Small intestine (tissue), 7 donors: ENCODE data around the gene RXFP4. TPM values are rescaled to one million over a fixed set of nuclear protein-coding genes. Genes with fewer than 3 reads are reported as not detected.
A peak's percentile ranks its signal among the peaks of the same experiment; 100 is the strongest.

Experiments
- DNase-seq, 2 donors: peaks; one replicate each; pipeline versions ENCODE4 v3.0.0 to v3.0.0-alpha.2; 2013
- FAIRE-seq: peaks from 2 replicates; lab custom pipeline; 2012; peaks lifted over from hg19 to GRCh38; lab: Jason Lieb, UNC
- H3K27ac ChIP-seq, 3 donors: one replicate each; pipeline ENCODE4 v1.5.1; 2013; ENCODE audit warnings: low read length in 2 of 3, mild to moderate bottlenecking in 2 of 3, control low read depth in 1 of 3, inconsistent platforms in 1 of 3, low read depth in 1 of 3, moderate library complexity in 1 of 3
- H3K27me3 ChIP-seq, 3 donors: one replicate each; pipeline ENCODE4 v1.6.1; 2013; ENCODE audit warnings: low read length in 3 of 3, inconsistent platforms in 1 of 3; ENCODE audit not compliant: control insufficient read depth in 3 of 3, insufficient read depth in 3 of 3
- H3K36me3 ChIP-seq, 3 donors: one replicate each; pipeline ENCODE4 v1.6.1; 2013; ENCODE audit warnings: low read length in 3 of 3, inconsistent platforms in 1 of 3, low read depth in 1 of 3, mild to moderate bottlenecking in 1 of 3, moderate library complexity in 1 of 3; ENCODE audit not compliant: control insufficient read depth in 3 of 3, insufficient read depth in 2 of 3
- H3K4me1 ChIP-seq, 3 donors: one replicate each; pipeline ENCODE4 v1.6.1; 2013; ENCODE audit warnings: low read length in 2 of 3, inconsistent platforms in 1 of 3, low read depth in 1 of 3, mild to moderate bottlenecking in 1 of 3, moderate library complexity in 1 of 3; ENCODE audit not compliant: control insufficient read depth in 3 of 3, insufficient read depth in 2 of 3
- H3K4me3 ChIP-seq, 3 donors: one replicate each; pipeline ENCODE4 v1.5.1; 2013; ENCODE audit warnings: low read length in 3 of 3, control low read depth in 1 of 3, inconsistent platforms in 1 of 3, low read depth in 1 of 3, mild to moderate bottlenecking in 1 of 3, moderate library complexity in 1 of 3
- H3K9me3 ChIP-seq, 2 donors: one replicate each; pipeline ENCODE4 v1.6.1; 2013; ENCODE audit warnings: low read depth in 1 of 2, low read length in 1 of 2; ENCODE audit not compliant: control insufficient read depth in 2 of 2, insufficient read depth in 1 of 2
- WGBS, 3 donors: extraction: QIAGEN DNeasy Blood & Tissue Kit; methylation state at CpG; one replicate each; pipeline ENCODE4 v1.1.7; 2013; 5-methylcytosine and 5-hydroxymethylcytosine counted together
- polyA plus RNA-seq, 4 donors: library from polyadenylated mRNA; stranded (reverse) in 3 of 4; unstranded in 1 of 4; fragments of 200-250 nt in 3 of 4; fragments of 120-200 nt in 1 of 4; gene quantifications; one replicate each; pipeline versions ENCODE4 v1.2.1 to v1.2.3, GENCODE V29; 2013
- donor health status: healthy with polysubstance abuse.
- donor health status: control.
- donor health status: control.
- donor health status: Bipolar disorder and iron deficiency.
- donor health status: healthy.

Gene RXFP4
- polyA plus RNA-seq, 4 donors = 0.82 to 1.5 (median 1.3) TPM; not detected in 1

GRCh38 chr1:155967341-155968050 is 26.1 kb downstream of the RXFP4 start:
- Histone ChIP-seq H3K36me3 (peaks cover 15 to 93% (median 30%) of the 10 kb centered on the region in 3 donors), H3K9me3 (no peaks in the 10 kb centered on the region), H3K4me3 (no peak overlapping the region), H3K4me1 (peaks cover 3 to 30% (median 16%) of the 10 kb centered on the region in 3 donors), H3K27ac (peak overlapping the region in 2 of 3 donors; percentile 45 to 87), H3K27me3 (no peaks in the 10 kb centered on the region)
- WGBS, 3 donors = 42 to 77% (median 75%) methylated on average over 13 of the region's 13 CpGs
- DNase-seq = no peak
- no peak for FAIRE-seq

- no peak for DNase-seq
- peaks cover 15 to 91% (median 24%) of the 10 kb centered on the region in 3 donors for H3K36me3 ChIP-seq
- peak overlapping the region in 2 of 3 donors; percentile 45 to 87 for H3K27ac ChIP-seq
Observed at GRCh38 chr1:155968051-155968400, 26.6 kb downstream of the RXFP4 start.

GRCh38 chr1:155968670-155969069 is 27.2 kb downstream of the RXFP4 start:
- FAIRE-seq (no peak), DNase-seq (no peak)
- H3K4me1 ChIP-seq = peaks cover 3 to 30% (median 12%) of the 10 kb centered on the region in 3 donors
- no peak overlapping the region for H3K4me3 ChIP-seq
- no peaks in the 10 kb centered on the region for H3K27me3 ChIP-seq
- peak overlapping the region in 2 of 3 donors; percentile 8 to 64 for H3K27ac ChIP-seq
- H3K36me3 ChIP-seq = peaks cover 15 to 85% (median 24%) of the 10 kb centered on the region in 3 donors
- no peaks in the 10 kb centered on the region for H3K9me3 ChIP-seq
- 55 to 77% (median 73%) methylated on average over 3 of the region's 3 CpGs for WGBS, 3 donors

More at GRCh38 chr1:155968051-155968400, 26.6 kb downstream of the RXFP4 start:
- H3K4me3 ChIP-seq = no peak overlapping the region
- H3K9me3 ChIP-seq = no peaks in the 10 kb centered on the region
- H3K4me1 ChIP-seq = peaks cover 3 to 30% (median 12%) of the 10 kb centered on the region in 3 donors
- no peak for FAIRE-seq
- 69 to 95% (median 86%) methylated on average over 7 of the region's 7 CpGs for WGBS, 3 donors
- no peaks in the 10 kb centered on the region for H3K27me3 ChIP-seq

- peak overlapping the region in 2 of 3 donors; percentile 8 to 47 for H3K27ac ChIP-seq
- FAIRE-seq (no peak), DNase-seq (no peak)
- H3K27me3 ChIP-seq = no peaks in the 10 kb centered on the region
- WGBS, 3 donors = 83 to 97% (median 94%) methylated on average over 8 to 9 of the region's 9 CpGs
- no peaks in the 10 kb centered on the region for H3K9me3 ChIP-seq
- H3K4me3 ChIP-seq = no peak overlapping the region
- H3K4me1 ChIP-seq = peaks cover 3 to 35% (median 12%) of the 10 kb centered on the region in 3 donors
- peaks cover 15 to 85% (median 21%) of the 10 kb centered on the region in 3 donors for H3K36me3 ChIP-seq
Observed at GRCh38 chr1:155969377-155969791, 27.9 kb downstream of the RXFP4 start.

GRCh38 chr1:155970531-155971167 is 29.2 kb downstream of the RXFP4 start:
- H3K4me1 ChIP-seq = peaks cover 3 to 47% (median 18%) of the 10 kb centered on the region in 3 donors

GRCh38 chr1:155971910-155972809 is 30.7 kb downstream of the RXFP4 start:
- FAIRE-seq (no peak), DNase-seq (no peak)
- Histone ChIP-seq H3K36me3 (peaks cover 4 to 69% (median 9%) of the 10 kb centered on the region in 3 donors), H3K27ac (no peak overlapping the region), H3K27me3 (no peaks in the 10 kb centered on the region), H3K4me3 (no peak overlapping the region), H3K4me1 (peaks cover 3 to 51% (median 24%) of the 10 kb centered on the region in 3 donors), H3K9me3 (no peaks in the 10 kb centered on the region)
- WGBS, 3 donors = 80 to 90% (median 81%) methylated on average over 9 of the region's 9 CpGs

More at GRCh38 chr1:155970531-155971167, 29.2 kb downstream of the RXFP4 start:
- no peak for FAIRE-seq
- Histone ChIP-seq H3K27ac (peak overlapping the region; percentile 23 to 72 (median 28)), H3K36me3 (peaks cover 13 to 83% (median 15%) of the 10 kb centered on the region in 3 donors), H3K27me3 (no peaks in the 10 kb centered on the region), H3K4me3 (no peak overlapping the region), H3K9me3 (no peaks in the 10 kb centered on the region)
- DNase-seq = no peak
- 35 to 65% (median 62%) methylated on average over 11 of the region's 11 CpGs for WGBS, 3 donors

- DNase-seq = no peak
- Histone ChIP-seq H3K9me3 (no peaks in the 10 kb centered on the region), H3K27me3 (no peaks in the 10 kb centered on the region), H3K27ac (no peak overlapping the region), H3K36me3 (peaks cover 0 to 54% (median 3%) of the 10 kb centered on the region in 3 donors), H3K4me3 (no peak overlapping the region), H3K4me1 (peaks cover 3 to 42% (median 19%) of the 10 kb centered on the region in 3 donors)
- 71 to 90% (median 85%) methylated on average over 3 of the region's 3 CpGs for WGBS, 3 donors
- no peak for FAIRE-seq
Observed at GRCh38 chr1:155973723-155974122, 32.3 kb downstream of the RXFP4 start.
